GM21825 (cell line): ENCODE measurements around the gene JADE2.
"Not testable (repeated sequence)": the region's sequence is repeated elsewhere in the genome, so short reads cannot be mapped to it uniquely, and the experiment has no call there.

Source experiments
- ATAC-seq: cut with Tn5 transposase; IDR thresholded peaks from one replicate; pipeline ENCODE4 v1.9.1; 2021; ENCODE audit warnings: mild to moderate bottlenecking, moderate library complexity; ENCODE audit not compliant: unreplicated experiment

JADE2 gene

DNA sequence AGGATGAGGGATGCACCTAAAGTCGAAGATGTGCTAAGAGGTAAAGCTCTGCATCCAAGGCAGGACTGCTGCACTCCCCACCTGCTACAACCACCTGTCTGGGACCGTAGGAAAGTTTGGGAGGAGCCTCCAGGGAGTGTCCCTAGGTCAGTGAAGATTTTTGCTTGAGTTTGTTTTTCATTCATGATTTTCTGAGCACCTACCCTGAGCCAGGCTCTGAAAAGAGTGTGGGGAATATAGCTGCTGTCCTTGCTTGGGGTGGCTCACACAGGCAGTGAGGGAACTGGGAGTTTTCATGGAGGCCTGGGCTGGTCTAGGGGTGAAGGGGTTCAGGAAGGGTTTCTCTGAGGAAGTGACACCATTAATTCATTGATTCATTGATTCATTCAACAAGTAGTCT is 58.3 kb downstream of the JADE2 start:
- no peak for ATAC-seq

DNA sequence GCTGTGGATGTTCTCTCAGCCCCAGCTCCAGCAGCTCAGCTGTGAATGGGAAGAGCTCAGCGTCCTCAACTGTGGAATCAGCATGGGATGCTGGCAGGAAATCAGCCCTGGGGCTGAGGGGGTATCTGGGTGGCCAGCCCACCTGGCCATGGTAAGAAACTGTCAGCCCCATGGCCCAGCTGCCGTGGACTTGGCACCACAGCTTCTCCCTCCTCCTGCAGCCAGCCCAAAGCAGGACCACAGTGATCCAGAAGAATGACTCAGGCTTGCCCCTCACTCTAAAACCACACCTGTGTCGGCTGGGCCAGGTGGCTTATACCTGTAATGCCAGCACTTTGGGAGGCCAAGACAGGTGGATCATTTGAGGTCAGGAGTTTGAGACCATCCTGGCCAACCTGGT is 59.2 kb downstream of the JADE2 start:
- ATAC-seq, result no peak

DNA sequence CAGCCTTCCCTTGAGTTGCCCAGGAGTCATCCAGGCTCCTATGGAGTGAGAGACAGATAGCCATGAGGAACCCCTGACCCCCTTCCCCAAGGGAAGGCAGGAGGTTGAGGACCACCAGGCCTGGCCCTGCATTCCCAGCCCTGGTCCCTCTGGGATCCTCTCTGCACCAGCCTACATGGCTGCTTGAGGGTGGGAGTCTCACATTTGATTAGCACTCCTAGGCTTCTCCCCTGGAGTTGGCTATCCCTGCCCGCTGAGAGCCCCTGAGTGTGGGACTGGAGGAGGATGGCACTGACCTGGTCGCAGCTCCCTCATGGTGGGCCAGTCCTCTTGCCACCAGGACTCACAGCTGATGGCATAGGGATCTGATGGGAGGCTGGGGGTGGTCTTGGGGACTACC is 60.5 kb downstream of the JADE2 start:
- ATAC-seq, result no peak

DNA sequence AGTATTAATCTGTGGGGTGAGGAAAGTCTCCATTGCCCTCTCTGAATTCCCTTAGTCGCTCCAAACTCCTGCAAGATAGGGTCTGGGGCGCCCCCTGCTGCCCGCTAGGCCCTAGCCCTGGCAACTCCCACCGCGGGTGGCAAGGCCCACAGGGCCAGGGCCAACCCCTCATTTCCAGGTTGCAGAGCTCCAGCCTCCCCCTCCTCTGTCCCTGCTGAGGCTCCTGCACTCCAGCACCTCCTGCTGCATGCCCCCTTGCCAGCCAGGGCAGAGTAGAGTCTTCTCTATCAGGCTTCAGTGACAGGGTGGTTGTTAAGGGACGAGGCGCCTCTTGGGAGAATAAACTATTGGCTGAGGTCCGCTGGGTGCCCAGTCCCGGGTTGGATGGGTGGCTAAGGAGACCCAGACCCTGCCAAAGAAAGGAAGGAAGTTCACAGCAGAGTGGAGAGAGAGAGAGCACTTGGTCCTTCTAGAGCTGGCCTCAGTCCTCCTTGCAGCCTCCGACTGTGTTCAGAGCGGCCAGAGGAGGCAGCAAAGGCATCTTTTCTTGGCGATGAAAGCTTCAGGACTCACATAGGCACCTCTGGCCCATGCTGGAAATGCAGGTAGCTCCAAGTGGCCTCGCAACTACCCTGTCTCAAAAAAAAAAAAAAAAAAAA is 61.5 kb downstream of the JADE2 start:
- peak; percentile 80 for ATAC-seq

DNA sequence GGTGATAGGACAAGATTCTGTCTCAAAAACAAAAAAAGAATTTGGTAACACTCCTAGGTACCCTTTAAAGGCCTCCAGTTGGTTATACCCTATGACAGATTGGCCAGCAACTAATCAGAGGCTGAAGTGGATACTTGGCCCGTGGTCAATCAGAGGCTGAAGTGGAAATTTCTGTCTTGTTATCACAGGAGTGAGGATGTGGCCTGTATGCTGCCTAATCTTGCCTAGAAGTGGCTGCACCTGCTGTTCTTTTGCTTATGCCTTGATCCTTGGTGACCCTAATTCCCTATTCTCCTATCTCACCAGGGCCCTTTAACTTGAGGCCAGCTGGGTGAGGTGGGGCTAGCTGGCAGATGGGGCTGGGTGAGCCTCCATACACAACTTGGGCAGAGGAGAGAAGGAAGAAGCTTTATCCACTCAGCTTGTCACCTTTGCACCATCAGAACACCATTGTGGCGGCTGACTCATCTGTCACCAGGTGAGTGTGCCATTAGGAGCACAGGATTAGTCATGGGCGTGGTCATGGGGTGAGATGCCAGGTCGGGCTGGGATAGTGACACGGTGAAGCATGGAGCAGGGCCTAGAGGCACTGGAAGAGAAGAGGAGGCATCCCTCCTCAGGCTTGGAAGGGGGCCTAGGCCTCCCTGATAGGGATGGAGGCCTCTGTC is 65.7 kb downstream of the JADE2 start:
- ATAC-seq, result no peak

DNA sequence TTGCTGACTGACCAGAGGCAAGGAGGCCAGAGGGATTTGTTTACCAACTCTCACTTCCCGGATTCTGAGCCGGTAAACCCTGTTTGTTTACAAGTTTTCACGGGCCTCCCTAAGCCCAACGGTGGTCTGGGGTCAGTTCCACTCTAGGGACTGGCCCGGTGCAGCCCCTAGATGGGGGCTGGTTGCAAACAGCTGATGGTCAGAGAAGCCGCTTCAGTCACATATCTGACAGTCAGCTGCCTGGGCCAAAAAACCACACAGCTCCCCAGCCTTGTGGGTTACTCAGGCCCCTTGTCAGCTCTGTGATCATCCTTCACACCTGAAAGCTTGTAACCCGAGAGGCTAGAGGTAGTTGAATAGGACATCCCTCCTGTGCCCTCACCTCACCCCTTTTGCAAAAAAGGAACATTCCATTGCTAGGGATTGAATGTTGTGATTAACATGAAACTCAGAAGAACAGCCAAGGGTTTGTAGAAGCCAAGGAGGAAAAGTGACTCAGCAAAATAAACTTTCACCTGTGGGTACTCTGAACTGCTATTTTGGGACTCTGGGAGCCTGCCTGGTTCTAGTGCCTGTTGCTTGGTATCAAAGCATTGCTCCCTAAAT is 66.8 kb downstream of the JADE2 start:
- ATAC-seq, result no peak

DNA sequence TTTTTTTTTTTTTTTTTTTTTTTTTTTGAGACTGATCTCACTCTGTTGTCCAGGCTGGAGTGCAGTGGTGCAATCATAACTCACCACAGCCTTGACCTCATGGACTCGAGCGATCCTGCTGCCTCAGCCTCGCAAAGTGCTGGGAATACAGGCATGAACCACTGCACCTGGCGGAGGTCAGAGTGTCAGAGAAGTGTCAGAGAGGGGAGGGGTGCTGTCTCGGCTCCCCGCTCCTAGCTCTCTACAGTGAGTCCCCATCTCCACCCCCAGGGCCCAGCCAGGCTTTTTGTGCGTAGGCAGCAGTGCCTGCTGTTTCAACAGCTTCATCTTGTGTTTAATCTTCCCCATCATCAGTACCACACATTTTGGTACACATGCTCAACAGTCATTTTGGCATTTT is 68.9 kb downstream of the JADE2 start:
- no peak for ATAC-seq

DNA sequence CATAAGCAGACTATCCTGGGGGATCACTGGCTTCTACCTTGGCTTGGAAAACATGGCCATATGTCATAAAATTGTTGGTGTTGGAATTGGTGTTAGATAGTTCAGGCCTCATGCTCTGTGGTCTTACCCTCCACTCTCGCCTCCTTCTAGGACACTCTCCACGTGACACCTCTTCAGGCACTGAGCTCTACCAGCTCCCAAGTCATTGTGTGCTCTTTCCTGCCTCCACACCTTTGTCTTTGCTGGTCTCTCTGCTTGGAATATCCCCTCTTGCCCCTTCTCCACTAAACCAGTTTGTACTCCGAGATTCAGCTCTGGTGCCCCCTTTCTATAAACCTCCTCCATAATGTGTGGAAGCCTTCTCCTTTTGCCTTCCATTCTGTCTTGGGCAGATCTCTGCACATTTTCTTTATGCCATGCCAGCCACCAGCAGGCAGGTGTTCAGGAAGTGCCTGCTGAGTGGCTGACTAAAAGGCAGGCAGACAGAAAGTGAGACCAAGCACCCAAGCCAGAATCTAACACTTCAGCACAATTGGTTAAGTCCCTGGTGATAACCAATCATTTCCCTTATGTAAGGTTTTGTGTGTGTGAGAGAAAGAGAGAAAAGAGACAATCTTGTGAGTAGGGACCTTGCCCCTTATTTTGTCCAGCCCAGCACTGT is 69.5 kb downstream of the JADE2 start:
- no peak for ATAC-seq

DNA sequence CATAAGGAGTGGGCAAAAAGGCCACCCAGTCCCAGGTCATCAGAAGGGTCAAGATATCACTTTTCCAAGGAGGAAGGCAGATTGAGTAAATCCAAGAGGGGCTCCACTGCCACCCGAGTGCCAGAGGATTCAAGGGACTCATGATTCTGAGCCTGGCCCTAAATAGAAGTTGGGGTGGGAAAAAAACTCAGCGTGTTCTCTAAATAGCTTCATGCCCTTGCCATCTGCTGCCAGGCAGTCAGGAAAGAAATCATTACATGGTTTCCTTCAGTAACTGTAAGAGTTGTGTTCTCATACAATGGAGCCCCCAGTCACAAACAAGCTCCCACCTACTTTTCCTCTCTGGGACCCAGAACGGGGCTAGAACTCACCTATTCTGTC is 70.0 kb downstream of the JADE2 start:
- no peak for ATAC-seq

DNA sequence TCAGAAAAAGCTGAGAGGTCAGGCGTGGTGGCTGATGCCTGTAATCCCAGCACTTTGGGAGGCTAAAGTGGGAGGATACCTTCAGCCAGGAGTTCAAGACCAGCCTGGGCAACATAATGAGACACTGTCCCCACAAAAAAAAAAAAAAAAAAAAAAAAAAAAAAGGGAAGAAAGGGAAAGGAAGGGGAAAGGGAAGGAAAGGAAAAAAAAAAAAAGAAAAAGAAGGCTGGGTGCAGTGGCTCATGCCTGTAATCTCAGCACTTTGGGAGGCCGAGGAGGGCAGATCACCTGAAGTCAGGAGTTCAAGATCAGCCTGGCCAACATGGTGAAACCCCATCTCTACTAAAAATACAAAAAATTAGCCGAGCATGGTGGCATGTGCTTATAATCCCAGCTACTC is 74.3 kb downstream of the JADE2 start:
- ATAC-seq, result not testable (repeated sequence)

DNA sequence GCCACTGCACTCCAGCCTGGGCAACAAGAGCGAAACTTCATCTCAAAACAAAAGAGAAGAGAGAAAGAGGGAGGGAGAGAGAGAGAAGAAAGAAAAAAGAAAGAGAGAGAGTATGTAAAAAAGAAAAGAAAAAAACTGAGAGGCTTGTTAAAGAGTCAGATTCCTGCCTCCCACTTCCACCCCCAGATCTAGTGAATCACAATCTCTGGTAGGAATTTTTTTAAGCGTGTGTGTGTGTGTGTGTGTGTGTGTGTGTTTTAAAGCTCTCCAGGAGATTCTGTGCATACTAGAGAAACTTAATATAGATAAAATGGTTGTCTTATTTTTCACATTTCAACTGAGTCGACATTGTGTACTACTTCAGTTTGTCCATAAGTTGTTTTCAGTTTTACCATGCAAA is 75.1 kb downstream of the JADE2 start:
- ATAC-seq, result no peak

DNA sequence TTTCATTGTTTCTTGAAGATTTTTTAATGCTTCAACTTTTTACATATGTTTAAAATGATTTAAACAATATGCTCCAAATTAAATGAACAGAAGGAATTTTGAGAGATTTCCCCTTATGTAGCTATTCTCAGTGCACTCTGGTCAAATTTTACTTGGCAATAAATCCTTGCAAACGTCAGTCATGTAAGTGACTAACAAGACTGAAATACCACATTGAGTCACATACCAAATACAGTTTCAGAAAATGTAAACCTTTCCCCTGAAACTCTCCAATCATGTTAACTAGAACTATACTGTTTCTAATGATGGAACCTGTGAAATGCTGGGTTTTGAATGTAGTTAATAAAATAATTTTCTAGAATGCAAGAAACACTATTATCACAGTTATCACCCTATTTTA is 77.6 kb downstream of the JADE2 start:
- ATAC-seq, result no peak

DNA sequence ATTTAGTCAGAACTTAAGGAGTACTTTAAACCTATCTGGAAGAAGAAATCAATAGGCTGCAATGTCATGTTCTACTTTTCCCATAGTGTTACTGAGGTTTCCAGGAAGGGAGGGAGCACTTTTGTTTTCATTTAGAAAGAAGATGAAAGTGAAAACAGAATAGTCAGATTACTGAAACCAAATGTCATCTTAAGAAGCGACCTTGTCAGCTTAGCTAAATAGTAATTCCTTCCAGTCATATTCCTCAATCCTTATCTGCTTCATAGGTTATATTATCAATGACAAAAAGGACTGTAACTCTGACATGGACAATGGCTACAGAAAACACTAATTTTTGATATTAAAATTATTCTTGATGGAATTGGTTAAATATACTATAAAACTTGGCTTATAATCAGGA is 79.4 kb downstream of the JADE2 start:
- peak; percentile 42 for ATAC-seq

DNA sequence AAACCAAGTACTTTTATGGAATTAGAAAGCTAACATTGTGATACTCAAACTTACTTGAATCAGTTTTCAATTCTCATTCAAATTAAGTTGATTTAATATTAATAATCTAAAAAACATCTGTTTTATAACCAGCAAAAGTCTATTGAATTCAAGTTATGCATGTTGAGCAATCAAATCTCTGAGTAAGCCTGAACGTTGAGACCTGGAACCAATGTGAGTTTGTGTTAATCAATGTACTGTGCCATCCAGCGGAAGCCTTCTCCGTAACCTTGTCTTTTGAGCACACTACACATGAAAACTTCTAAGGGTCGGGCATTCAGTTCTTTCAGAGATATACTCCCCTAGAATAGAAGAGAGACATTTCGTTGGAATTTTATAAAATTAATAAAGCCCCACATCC is 81.3 kb downstream of the JADE2 start:
- ATAC-seq, result no peak

DNA sequence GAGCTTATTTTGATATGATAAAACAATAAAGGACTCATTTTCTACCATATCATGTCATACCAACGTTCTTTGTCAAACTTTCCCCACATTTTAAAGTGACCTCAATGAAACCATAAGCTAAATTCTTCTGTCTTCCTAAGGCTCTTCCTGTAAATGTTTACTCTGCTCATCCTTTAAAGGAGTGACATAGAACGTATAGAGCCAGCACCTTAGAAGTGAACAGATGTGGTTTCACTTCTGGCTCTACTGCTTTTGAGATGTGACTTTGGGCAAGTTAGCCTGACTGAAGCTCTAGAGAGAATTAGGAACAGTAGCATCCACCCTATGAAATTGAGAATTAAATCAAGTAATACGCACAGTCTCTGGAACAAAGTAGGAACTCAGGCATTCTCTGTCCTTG is 83.1 kb downstream of the JADE2 start:
- no peak for ATAC-seq

DNA sequence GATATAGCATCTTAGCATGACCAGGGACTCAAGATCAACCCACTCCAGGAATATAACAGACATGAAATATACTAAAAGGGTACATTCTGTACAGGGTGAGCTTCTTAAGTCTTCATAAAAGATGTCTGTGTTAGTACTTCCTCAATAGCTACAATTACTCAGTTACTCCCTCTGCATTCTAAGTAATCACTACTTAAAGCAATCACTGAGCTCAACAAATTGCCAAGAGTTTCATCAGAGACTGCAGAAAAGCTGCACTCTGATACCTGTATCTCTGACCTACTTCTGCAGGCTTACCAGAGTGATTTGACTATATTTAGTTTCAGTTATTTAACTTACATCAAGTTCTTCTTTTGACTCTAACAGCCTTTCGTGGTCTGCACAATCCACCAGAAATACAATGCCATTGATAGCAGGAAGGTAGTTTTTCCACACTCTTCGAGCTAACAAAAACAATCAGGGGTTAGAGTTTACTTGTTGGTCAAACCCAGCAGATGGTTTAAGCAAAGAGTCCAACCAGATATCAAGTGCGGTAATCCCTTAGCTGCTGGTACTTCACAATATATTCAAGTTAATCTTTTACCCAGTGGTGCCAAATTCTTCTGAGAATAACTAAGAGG is 83.9 kb downstream of the JADE2 start:
- ATAC-seq, result no peak

DNA sequence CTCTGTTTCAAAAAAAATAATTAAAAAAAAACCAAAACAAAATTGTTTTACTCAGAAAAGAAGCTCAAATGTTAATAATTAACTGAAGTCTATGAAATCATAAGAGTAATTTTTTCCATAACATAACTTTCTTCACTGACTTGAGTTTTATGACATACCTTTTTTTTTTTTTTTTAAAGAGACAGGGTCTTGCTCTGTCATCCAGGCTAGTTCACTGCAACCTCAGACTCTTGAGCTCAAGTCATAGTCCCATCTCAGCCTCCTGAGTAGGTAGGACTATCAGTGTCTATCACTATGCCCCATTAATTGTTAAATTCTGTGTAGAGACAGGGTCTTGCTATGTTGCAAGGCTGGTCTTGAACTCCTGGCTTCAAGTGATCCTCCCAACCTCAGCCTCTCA is 85.3 kb downstream of the JADE2 start:
- ATAC-seq, result no peak

DNA sequence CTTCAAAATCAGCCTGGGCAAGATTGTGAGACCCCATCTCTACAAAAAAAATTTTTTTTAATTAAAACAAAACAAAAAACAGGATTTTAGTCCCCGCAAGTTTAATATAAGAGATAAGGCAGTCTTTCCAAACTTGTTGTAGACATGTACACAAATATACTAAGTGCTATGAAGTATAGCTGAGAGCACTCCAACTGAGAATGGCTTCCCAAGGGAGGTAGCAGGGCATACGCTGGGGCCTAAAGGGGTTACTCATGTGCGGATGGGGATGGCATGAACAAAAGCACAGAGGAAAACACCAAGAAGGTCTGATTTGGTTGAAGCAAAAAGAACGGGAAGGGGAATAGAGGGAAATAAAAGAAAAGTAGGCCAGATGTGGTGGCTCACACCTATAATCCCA is 86.0 kb downstream of the JADE2 start:
- no peak for ATAC-seq

DNA sequence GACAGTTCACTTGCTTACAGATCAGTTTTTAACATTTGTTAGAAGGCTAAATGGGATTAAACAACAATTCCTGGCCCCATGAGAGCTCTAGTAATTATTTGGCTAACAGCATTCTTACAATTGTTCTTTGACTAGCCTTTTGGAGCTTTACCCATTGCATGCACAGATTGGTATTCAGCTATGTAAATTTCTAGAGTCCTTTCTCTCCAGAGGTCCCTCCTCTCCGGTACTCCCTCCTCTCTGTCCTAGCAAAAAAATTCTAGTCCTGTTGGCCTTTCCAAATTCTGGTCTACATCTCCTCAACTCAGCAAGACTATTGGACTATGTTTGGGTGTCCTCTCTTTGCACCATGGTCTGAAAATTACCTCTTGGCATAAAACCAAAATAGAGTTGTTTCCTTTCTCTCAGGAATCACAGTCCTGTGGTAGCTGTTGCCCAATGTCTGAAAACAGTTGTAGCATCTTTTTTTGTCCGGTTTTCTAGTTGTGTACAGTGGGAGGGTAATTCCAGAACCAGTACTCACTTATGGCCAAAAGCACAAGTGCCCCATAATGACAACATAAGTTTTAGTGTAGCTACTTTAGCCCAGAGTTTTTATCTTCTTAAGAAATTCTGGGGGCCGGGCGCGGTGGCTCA is 89.1 kb downstream of the JADE2 start:
- no peak for ATAC-seq

DNA sequence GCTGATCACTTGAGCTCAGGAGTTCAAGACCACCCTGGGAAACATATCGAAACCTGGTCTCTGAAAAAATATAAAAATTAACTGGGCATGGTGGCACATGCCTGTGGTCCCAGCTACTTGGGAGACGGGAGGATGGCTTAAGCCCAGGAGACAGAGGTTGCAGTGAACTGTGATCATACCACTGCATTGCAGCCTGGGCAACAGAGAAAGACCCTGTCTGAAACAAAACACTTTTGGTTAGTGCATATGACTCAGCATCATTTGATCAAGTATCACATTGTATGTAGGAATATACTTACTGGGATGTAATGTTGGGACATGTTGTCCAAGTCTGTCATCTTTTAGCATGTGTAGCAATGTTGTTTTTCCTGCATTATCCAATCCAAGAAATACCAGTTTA is 95.2 kb downstream of the JADE2 start:
- no peak for ATAC-seq

DNA sequence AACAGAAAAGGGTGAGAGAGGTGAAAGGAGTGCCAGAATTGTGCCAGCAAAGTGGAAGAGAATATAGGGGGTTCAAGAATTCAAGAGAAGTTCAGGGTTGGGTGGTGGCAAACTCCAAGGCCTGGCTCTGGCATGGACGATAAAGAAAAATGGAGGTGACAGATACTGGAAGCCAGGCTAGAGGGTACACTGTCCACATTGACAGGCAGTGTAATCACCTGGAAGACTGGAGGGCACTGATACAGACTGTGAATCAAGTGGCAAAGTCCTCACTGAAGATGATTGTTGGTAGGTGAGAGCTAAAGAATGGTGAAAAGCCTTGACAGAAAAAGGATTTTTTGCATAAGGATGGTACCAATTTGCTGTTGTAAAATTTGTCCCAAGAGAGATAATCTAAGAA is 100.1 kb downstream of the JADE2 start:
- ATAC-seq, result no peak
